Vagina (tissue), 2 donors: ENCODE measurements around the gene IRX3.

Experiments used
- CTCF ChIP-seq, 3 experiments: fragments of 450-650 bp in 2 of 3; fragments of 200-600 bp in 1 of 3; sonication (generic) in 1 of 3; IDR thresholded peaks; one replicate each; pipeline ENCODE4 v1.5.1; 2017 to 2019; ENCODE audit warnings: antibody characterized with exemption in 3 of 3, mild to moderate bottlenecking in 2 of 3, moderate library complexity in 2 of 3
- POLR2A ChIP-seq, 2 donors: fragments of 450-650 bp; IDR thresholded peaks; one replicate each; pipeline ENCODE4 v1.6.1; 2017; ENCODE audit warnings: antibody characterized with exemption in 2 of 2, mild to moderate bottlenecking in 2 of 2, moderate library complexity in 2 of 2
- POLR2AphosphoS5 ChIP-seq, 2 donors: sonication (generic); formaldehyde crosslinking; IDR thresholded peaks; one replicate each; pipeline ENCODE4 v1.9.0; 2017; ENCODE audit warnings: antibody characterized with exemption in 2 of 2, mild to moderate bottlenecking in 2 of 2, low read depth in 1 of 2; ENCODE audit not compliant: insufficient read depth in 1 of 2

- TF ChIP-seq CTCF (IDR thresholded peaks at IDR 0.05) (no peak), POLR2AphosphoS5 (IDR thresholded peaks at IDR 0.05; ENCODE audit: insufficient read depth in 1 of 2, low read depth in 1 of 2) (no peak), POLR2A (IDR thresholded peaks at IDR 0.05) (no peak)
Measured at GRCh38 chr16:54241525-54241924, 45.1 kb downstream of the IRX3 start.
